HEK293 (cell line): Measurements from ENCODE around the gene KLHDC4.

ENCODE experiments used
- CTCF ChIA-PET: fragments of 350-600 bp; formaldehyde crosslinking; extraction: SDS; loops from one replicate; lab custom pipeline; 2021; ENCODE audit warnings: antibody characterized with exemption; lab: Yijun Ruan, JAX
- POLR2A ChIA-PET: fragments of 300-600 bp; formaldehyde crosslinking; extraction: SDS; loops from one replicate; lab custom pipeline; 2020; ENCODE audit warnings: antibody characterized with exemption, inconsistent platforms; lab: Yijun Ruan, JAX
- H3K27ac ChIP-seq: fragments of 200-500 bp; sonication (Bioruptor generic); 2 replicates; pipeline ENCODE4 v1.5.1; 2014; ENCODE audit warnings: low read depth, low read length, control low read depth, inconsistent platforms; ENCODE audit errors: extremely low read depth
- H3K36me3 ChIP-seq, 2 experiments: fragments of 200-500 bp in 1 of 2; sonication (Bioruptor generic) in 1 of 2; 1 replicate in 1 of 2; 2 replicates in 1 of 2; pipeline ENCODE4 v1.5.1; 2014 to 2017; ENCODE audit warnings: inconsistent platforms in 2 of 2, low read length in 2 of 2; ENCODE audit not compliant: control insufficient read depth in 2 of 2, insufficient read depth in 1 of 2
- H3K4me1 ChIP-seq: fragments of 200-500 bp; sonication (Bioruptor generic); 2 replicates; pipeline ENCODE4 v1.5.1; 2014; ENCODE audit warnings: mild to moderate bottlenecking, low read length, inconsistent platforms; ENCODE audit not compliant: control insufficient read depth, insufficient read depth
- H3K4me3 ChIP-seq: 2 replicates; pipeline ENCODE4 v1.5.1; 2011; ENCODE audit warnings: low read depth, mild to moderate bottlenecking, control low read depth, low read length, moderate library complexity
- H3K9me3 ChIP-seq: fragments of 200-500 bp; sonication (Bioruptor generic); 2 replicates; pipeline ENCODE4 v1.5.1; 2014; ENCODE audit warnings: low read depth, low read length, inconsistent platforms; ENCODE audit not compliant: control insufficient read depth, insufficient read depth
- INSM2 ChIP-seq: fragments of 450-650 bp; formaldehyde crosslinking; IDR thresholded peaks from 2 replicates; pipeline ENCODE4 v1.5.1; 2016; ENCODE audit warnings: missing biosample characterization, missing genetic modification characterization
- KLF9 ChIP-seq: fragments of 450-650 bp; formaldehyde crosslinking; IDR thresholded peaks from 2 replicates; pipeline ENCODE4 v1.5.1; 2016; ENCODE audit warnings: missing biosample characterization, missing genetic modification characterization, low read depth
- PRDM4 ChIP-seq: fragments of 450-650 bp; formaldehyde crosslinking; IDR thresholded peaks from 2 replicates; pipeline ENCODE4 v1.5.1; 2017; ENCODE audit warnings: missing biosample characterization, missing genetic modification characterization
- REST ChIP-seq: fragments of 450-650 bp; formaldehyde crosslinking; IDR thresholded peaks from 2 replicates; pipeline ENCODE4 v1.5.1; 2016; ENCODE audit warnings: missing biosample characterization, missing genetic modification characterization
- TRIM28 ChIP-seq: IDR thresholded peaks from 2 replicates; pipeline ENCODE4 v1.6.1; 2011; ENCODE audit warnings: low read length, control low read depth, borderline replicate concordance
- WT1 ChIP-seq: fragments of 450-650 bp; formaldehyde crosslinking; IDR thresholded peaks from 2 replicates; pipeline ENCODE4 v1.5.1; 2016; ENCODE audit warnings: missing biosample characterization, missing genetic modification characterization
- YY1 ChIP-seq: fragments of 450-650 bp; formaldehyde crosslinking; IDR thresholded peaks from 2 replicates; pipeline ENCODE4 v1.5.1; 2018; ENCODE audit warnings: missing biosample characterization, missing genetic modification characterization
- ZNF112 ChIP-seq: fragments of 450-650 bp; formaldehyde crosslinking; IDR thresholded peaks from 2 replicates; pipeline ENCODE4 v1.5.0; 2017; ENCODE audit warnings: missing biosample characterization, missing genetic modification characterization
- ZNF121 ChIP-seq: fragments of 450-650 bp; formaldehyde crosslinking; IDR thresholded peaks from 2 replicates; pipeline ENCODE4 v1.5.1; 2016; ENCODE audit warnings: missing biosample characterization, missing genetic modification characterization
- ZNF174 ChIP-seq: fragments of 450-650 bp; formaldehyde crosslinking; IDR thresholded peaks from 2 replicates; pipeline ENCODE4 v1.5.0; 2017; ENCODE audit warnings: missing biosample characterization, mild to moderate bottlenecking, missing genetic modification characterization
- ZNF423 ChIP-seq: fragments of 450-650 bp; formaldehyde crosslinking; IDR thresholded peaks from 2 replicates; pipeline ENCODE4 v1.5.1; 2016; ENCODE audit warnings: missing biosample characterization, missing genetic modification characterization
- ZNF433 ChIP-seq: fragments of 450-650 bp; formaldehyde crosslinking; IDR thresholded peaks from 2 replicates; pipeline ENCODE4 v1.5.1; 2016; ENCODE audit warnings: missing biosample characterization, missing genetic modification characterization, low read depth
- ZNF473 ChIP-seq: fragments of 450-650 bp; formaldehyde crosslinking; IDR thresholded peaks from 2 replicates; pipeline ENCODE4 v1.5.1; 2017; ENCODE audit warnings: missing biosample characterization, missing genetic modification characterization
- ZNF510 ChIP-seq: fragments of 450-650 bp; formaldehyde crosslinking; IDR thresholded peaks from 2 replicates; pipeline ENCODE4 v1.5.1; 2018; ENCODE audit warnings: mild to moderate bottlenecking, missing genetic modification characterization, missing biosample characterization; ENCODE audit not compliant: insufficient replicate concordance
- ZNF513 ChIP-seq: fragments of 450-650 bp; IDR thresholded peaks from 2 replicates; pipeline ENCODE4 v1.5.1; 2018; ENCODE audit warnings: missing biosample characterization, missing genetic modification characterization
- ZNF544 ChIP-seq: fragments of 450-650 bp; formaldehyde crosslinking; IDR thresholded peaks from 2 replicates; pipeline ENCODE4 v1.5.0; 2017; ENCODE audit warnings: missing biosample characterization, missing genetic modification characterization
- ZNF558 ChIP-seq: fragments of 450-650 bp; formaldehyde crosslinking; IDR thresholded peaks from 2 replicates; pipeline ENCODE4 v1.5.1; 2016; ENCODE audit warnings: missing biosample characterization, missing genetic modification characterization
- ZNF580 ChIP-seq: fragments of 450-650 bp; formaldehyde crosslinking; IDR thresholded peaks from 2 replicates; pipeline ENCODE4 v1.5.1; 2016; ENCODE audit warnings: missing biosample characterization, missing genetic modification characterization
- ZNF600 ChIP-seq: fragments of 450-650 bp; formaldehyde crosslinking; IDR thresholded peaks from 2 replicates; pipeline ENCODE4 v1.5.1; 2016; ENCODE audit warnings: missing biosample characterization, missing genetic modification characterization
- ZNF670 ChIP-seq: fragments of 450-650 bp; formaldehyde crosslinking; IDR thresholded peaks from 2 replicates; pipeline ENCODE4 v1.5.1; 2016; ENCODE audit warnings: missing biosample characterization, missing genetic modification characterization, low read depth
- ZNF837 ChIP-seq: fragments of 450-650 bp; formaldehyde crosslinking; IDR thresholded peaks from 2 replicates; pipeline ENCODE4 v1.5.1; 2016; ENCODE audit warnings: missing biosample characterization, missing genetic modification characterization
- ZSCAN18 ChIP-seq: fragments of 450-650 bp; formaldehyde crosslinking; IDR thresholded peaks from 2 replicates; pipeline ENCODE4 v1.5.1; 2016; ENCODE audit warnings: missing biosample characterization, missing genetic modification characterization

KLHDC4 gene

GRCh38 chr16:87733190-87733589 lies 32.6 kb downstream of the KLHDC4 start (continued):
- TF ChIP-seq ZSCAN18 (tag by site-specific recombination) (no peak), YY1 (no peak), ZNF433 (tag by site-specific recombination) (no peak), ZNF544 (tag by site-specific recombination) (no peak), KLF9 (no peak), ZNF510 (tag by site-specific recombination) (no peak), ZNF423 (tag by site-specific recombination) (no peak), ZNF473 (tag by site-specific recombination) (no peak), REST (tag by site-specific recombination) (no peak)

- POLR2A ChIA-PET: no interaction called here
- Histone ChIP-seq H3K9me3 (no peaks in the 10 kb centered on the region), H3K4me3 (no peak overlapping the region), H3K4me1 (no peaks in the 10 kb centered on the region), H3K36me3 (peaks cover 6 to 55% of the 10 kb centered on the region in 2 experiments; a peak in 2 of 3 replicates), H3K27ac (no peak overlapping the region)
- TF ChIP-seq ZNF600 (tag by site-specific recombination): no peak
- TF ChIP-seq ZNF670: no peak
- no peak for TF ChIP-seq INSM2 (tag by site-specific recombination)
- TF ChIP-seq ZNF837 (tag by site-specific recombination): no peak
- no peak for TF ChIP-seq ZNF112 (tag by site-specific recombination)
- TF ChIP-seq ZNF580 (tag by site-specific recombination): no peak
- no peak for TF ChIP-seq ZNF174 (tag by site-specific recombination)
- TF ChIP-seq WT1 (tag by site-specific recombination): no peak
- TF ChIP-seq ZNF558 (tag by site-specific recombination): no peak
- TF ChIP-seq PRDM4: no peak
- TF ChIP-seq ZNF121 (tag by site-specific recombination): no peak
- no peak for TF ChIP-seq ZNF513 (tag by site-specific recombination)
- no peak for TF ChIP-seq TRIM28
- CTCF ChIA-PET: interaction anchor here (0.7 kb wide), 1 partner anchor 177 kb away, joined by 3 read pairs; no protein-coding TSS in a partner anchor
Observed at GRCh38 chr16:87731607-87732006, 34.2 kb downstream of the KLHDC4 start.
